GM21360 (cell line): ENCODE data around the gene FMNL1.
"Not testable (repeated sequence)": the region's sequence is repeated elsewhere in the genome, so short reads cannot be mapped to it uniquely, and the experiment has no call there.

Experiments used
- ATAC-seq: cut with Tn5 transposase; IDR thresholded peaks from one replicate; pipeline ENCODE4 v1.9.1; 2021; ENCODE audit warnings: mild to moderate bottlenecking, moderate library complexity; ENCODE audit not compliant: unreplicated experiment

FMNL1 gene, protein sequence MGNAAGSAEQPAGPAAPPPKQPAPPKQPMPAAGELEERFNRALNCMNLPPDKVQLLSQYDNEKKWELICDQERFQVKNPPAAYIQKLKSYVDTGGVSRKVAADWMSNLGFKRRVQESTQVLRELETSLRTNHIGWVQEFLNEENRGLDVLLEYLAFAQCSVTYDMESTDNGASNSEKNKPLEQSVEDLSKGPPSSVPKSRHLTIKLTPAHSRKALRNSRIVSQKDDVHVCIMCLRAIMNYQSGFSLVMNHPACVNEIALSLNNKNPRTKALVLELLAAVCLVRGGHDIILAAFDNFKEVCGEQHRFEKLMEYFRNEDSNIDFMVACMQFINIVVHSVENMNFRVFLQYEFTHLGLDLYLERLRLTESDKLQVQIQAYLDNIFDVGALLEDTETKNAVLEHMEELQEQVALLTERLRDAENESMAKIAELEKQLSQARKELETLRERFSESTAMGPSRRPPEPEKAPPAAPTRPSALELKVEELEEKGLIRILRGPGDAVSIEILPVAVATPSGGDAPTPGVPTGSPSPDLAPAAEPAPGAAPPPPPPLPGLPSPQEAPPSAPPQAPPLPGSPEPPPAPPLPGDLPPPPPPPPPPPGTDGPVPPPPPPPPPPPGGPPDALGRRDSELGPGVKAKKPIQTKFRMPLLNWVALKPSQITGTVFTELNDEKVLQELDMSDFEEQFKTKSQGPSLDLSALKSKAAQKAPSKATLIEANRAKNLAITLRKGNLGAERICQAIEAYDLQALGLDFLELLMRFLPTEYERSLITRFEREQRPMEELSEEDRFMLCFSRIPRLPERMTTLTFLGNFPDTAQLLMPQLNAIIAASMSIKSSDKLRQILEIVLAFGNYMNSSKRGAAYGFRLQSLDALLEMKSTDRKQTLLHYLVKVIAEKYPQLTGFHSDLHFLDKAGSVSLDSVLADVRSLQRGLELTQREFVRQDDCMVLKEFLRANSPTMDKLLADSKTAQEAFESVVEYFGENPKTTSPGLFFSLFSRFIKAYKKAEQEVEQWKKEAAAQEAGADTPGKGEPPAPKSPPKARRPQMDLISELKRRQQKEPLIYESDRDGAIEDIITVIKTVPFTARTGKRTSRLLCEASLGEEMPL

DNA sequence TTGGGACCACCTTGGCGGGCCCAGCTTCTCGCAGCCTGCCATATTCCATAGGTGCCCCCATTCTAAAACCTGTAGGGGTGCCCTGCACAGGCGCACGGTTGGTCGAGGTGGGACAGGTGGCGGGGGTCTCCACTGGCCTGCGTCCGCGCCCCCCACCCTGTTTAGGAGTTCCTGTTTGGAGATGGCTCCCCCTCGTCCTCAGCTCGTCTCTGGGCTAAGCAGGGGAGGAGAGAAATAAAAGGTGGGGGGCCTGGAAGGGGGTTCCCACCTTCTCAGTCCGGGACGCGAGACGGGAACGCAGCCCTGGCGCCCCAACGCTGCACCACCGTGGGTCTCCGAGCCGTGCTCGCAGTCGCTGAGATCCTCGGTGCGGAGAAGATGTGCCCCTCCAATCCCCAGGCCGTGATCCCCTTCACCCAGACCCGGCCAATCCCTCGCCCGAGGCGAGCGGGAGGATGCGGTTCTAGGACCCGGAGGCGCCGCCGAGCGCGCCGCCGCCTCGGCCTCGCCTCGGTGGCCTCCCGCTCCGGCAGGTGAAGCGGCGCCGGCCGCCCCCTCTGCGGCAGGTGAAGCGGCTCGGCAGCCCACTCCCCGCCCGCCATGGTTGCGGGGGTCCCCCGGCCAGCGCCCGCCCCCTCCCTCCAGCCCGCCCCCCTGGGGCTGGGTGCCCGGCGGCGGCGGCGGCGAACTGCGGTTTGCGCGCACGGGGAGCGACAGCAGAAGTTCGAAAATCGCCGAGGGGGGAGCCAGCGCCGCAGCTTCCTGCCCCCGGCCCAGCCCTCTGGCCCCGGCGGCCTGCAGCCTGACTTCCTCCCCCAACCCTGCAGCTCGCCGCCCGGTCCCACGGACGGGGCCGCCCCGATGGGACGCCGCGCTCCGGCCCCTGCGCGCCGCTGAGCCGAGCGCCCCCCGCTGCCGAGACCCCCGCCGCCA is at the start of gene FMNL1:
FMNL1 (plus strand) TSS at position 805 of the 933 bp plus-strand sequence. CDS start 240 bp downstream, outside the sequence.
- no peak for ATAC-seq

DNA sequence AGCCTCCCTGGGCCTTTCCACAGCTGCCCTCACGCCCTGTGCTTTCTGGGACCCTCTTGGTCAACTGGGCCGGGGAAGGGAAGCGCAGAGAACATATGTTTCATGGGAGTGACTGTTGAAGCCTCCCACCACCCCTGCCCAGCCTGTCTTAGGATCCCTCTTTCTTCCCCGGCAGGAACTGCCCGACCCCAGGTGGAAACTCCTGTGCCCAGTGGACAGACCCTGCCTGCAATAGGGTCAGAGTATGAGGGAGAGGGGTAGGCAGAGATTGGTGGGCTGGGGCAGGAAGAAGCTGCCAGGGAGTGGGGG is 49.5 kb upstream of the FMNL1 start:
- ATAC-seq, result no peak

DNA sequence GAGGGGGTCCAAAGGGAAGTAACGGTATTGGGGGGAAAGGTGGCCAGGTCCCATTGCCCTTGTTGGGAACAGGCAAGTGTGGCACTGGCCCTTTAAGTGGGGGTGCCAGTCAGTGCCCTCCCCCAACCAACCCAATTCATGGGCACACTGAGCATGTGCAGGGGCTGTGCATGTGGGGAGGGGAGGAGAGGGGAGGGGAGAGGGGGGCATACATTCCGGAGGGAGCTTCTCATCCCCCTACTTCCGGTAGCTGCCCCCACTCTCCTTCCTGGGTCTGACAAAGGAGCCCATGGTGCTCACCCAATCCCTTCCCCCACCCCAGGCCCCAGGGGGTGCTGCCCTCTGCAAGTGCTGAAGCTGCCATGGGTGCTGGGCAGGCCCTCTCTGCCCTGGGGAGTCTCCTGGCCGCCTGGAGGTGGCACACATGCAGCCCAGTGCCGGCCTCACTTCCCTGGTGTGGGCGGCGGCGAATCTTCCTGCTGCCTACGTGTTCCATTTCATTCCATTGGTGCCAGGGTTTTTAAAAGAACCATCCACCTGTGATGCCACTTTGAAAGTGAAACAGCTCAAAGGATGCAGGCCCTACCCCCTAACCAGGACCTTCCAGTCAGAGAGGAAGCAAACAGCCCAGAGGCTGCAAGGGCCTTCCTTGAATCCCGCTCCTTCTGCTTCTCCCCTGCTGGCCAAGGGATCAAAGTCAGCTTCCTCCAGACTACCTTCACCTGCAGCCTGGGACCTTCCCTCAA is 49.0 kb upstream of the FMNL1 start:
- ATAC-seq, result no peak

DNA sequence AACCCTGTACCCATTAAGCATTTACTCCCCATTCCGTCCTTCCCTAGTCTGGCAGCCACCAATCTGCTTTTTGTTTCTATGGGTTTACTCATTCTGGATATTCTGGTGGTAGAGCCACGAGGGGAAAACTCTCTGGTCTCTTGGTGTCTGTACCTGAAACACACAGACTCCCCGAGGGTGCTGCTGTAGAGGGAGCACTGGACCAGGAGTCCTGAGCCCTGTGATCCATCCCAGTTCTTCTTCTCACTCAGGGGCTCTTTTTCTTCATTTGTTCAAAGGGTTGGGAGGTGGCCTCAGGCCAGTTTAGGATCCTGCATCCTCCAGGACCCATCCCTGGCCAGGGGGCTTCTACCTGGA is 45.9 kb upstream of the FMNL1 start:
- ATAC-seq, result no peak

DNA sequence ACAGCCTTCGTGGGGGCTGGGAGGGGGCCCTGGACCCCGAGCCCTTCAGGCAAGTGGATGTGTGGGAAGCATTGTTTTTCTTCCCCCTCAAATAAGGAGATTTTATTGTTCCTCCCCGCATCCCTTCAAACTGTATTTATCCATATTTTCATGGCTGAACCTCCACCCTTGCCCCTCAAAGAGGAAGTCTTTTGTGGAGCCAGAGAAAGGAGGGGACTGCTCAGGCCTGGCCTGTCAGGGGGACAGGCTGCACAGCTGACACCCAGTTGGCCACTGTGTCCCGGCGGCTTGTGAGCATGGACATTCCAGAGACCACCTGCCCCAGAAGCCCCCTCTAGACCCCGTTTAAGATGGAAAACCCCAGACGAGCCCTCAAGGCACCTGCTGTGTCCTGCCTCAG is 44.1 kb upstream of the FMNL1 start:
- ATAC-seq, result no peak

DNA sequence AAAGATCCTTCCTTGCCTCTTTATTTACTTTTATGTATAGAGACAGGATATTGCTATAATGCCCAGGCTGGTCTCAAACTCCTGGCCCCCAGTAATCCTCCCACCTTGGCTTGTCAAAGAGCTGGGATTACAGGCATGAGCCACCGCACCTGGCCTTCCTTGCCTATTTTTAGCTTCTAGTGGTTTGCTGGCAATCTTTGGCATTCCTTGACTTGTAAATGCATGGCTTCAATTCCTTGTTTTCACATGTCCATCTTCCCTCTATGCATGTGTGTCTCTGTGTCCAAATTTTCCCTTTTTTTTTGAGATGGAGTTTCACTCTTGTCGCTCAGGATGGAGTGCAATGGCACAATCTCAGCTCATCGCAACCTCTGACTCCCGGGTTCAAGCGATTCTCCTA is 37.5 kb upstream of the FMNL1 start:
- no peak for ATAC-seq

DNA sequence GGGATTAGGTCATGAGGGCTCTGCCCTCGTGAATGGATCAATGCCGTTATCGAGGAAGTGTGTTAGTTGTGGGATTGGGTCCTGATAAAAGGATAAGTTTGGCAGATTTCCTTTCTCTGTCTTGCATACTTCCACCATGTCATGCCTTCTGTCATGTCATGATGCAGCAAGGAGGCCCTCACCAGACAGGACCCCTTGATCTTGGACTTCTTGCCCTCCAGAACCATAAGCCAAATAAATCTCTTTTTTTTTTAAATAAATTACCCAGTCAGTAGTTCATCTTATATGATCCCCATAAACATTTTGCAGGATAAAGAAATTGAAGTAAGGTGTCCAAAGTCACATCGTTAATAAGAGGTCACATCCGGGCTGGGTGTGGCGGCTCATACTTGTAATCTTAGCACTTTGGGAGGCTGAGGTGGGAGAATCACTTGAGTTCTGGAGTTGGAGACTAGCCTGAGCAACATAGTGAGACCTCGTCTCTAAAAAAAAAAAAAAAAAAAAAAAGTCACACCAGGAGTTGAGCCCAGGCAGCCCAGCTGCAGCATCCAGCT is 34.8 kb upstream of the FMNL1 start:
- ATAC-seq, result no peak

DNA sequence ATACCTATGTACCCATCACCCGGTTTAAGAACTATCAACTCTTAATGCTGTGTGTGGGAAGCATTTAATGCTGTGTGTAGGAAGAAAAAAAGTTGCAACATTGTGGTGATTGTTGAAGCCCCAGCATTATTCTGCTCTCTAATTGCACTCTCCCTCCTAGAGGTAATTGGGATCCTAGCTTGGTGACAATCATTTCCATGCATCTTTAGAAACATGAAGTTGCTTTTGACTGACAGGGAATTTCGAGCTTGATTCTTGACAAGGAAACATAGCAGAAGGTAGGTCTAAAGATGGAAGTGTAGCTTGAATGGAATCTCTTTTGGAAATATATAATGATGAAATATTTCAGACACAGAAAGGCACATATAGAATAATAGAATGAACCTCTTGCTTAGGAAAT is 32.7 kb upstream of the FMNL1 start:
- ATAC-seq, result no peak

DNA sequence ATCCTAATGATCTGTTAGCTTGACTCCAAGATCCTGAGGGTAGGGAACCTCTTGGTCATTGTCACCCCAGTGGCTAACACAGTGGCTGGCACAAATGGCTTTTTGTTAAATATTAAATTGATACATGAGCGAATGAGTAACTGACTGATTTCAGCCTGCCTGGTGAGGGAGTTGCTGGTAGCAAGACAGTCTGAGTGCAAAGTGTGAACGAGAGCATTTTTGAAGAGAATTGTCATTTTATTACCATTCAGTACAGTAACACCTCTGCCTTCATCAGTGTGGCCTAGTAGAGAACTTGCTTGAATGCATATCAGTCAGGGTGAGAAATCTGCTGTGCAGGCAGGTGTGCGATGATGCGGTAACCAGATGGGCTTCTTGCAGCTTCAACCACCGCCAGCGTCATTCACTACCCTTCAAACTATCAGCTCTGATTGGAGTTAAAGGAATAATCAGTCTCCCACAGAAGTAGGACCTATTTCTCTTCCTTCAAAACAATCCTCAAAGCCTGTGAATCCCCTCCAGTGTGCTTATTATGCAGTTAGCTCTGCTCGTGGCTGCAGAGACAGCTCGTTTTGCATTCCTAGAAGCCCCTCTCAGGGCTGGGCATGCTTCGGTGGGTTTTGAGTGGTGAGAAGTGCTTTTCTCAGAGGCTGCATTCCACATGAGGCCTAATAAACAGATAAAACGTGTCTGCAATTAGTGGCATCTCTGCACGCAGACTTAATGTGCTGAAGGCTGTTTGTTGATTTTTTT is 31.0 kb upstream of the FMNL1 start:
- ATAC-seq, result no peak

DNA sequence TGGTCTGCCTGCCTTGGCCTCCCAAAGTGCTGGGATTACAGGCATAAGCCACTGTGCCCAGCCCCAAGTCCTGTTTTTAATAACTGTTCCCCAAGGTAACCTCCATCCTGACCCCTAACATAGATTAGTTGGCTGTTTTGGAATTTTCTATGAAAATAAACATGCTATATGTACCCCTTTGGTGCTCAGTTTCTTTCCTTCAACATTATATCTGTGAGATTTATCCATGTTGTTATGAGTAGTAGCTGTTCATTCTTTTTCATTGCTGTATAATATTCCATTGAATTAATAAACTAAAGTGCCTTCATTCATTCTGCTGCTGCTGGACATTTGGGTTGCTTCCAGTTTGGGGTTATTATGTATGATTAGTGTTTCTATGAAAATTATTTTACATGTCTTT is 26.3 kb upstream of the FMNL1 start:
- no peak for ATAC-seq

DNA sequence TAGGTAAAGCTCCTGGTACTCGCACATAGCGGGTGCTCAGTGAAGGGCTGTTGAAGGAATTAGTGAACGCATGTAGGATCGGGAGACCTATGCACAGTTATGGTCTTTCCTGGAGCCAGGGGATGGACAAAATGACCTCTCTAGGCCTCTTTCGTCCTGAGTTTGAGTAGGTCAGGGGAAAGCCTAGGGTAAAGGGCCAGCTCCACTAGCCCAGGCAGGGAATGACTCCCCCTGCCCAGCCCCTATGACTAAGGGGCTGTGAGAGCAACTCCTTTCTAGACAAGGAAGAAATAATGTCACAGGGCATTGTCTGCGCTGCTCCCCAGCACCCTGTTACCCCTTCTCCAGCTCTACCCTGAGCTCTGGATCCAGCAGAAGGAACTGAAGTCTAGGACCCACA is 24.6 kb upstream of the FMNL1 start:
- ATAC-seq, result no peak

DNA sequence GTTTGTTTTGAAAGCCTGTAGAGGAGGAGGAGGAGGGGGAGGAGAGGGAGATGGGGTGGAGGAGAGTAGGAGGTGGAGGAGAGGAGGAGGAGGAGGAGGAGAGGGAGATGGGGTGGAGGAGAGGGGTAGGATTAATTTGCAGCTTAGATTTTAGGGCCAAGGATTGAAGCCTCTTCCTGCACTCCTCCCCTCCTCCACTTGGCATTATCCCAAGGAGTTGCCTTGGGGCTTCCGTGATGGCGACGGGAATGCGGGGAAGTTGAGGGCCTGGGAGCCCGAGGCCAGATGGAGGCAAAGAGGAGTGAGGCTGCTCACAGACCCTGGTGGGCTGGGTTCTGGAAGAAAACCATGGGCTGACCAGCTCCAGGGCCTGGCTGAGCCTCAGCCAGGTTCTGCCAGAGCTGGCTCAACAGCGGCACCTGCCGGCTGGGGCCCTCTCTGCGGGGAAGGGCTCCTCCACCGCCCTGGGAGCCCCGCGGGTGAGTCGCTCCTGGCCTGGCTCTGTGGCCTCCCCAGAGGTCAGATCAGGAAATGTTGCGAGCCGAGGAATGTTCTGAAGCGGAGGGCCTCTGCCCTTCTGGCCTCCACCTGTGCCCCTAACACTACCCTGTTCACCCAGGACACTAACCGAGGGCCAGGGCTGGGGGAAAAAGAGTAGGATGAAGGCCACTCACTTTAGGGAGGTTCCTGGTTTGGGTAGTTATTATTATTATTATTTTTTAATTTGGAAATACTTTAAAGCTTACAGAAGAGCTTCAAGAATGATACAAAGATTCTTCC is 23.9 kb upstream of the FMNL1 start:
- no peak for ATAC-seq

DNA sequence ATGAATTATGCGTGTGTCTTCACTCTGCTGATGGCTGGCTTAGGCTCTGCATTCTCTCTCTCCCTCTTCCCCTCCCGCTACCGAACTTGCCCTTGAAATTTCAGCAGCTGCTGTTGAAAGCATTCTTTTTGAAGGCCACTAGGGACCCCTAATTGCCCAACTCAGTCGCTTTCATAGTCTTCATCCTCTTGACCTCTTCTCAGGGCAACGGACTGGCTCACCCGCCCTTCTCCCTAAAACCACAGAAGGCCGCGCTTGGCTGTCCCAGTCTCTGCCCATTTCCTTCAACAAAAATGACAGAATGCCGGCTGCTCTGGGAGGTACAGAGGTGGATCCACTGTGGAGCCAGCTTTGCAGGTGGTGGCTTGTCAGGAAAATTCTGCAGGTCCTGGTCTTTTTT is 21.0 kb upstream of the FMNL1 start:
- ATAC-seq, result no peak

DNA sequence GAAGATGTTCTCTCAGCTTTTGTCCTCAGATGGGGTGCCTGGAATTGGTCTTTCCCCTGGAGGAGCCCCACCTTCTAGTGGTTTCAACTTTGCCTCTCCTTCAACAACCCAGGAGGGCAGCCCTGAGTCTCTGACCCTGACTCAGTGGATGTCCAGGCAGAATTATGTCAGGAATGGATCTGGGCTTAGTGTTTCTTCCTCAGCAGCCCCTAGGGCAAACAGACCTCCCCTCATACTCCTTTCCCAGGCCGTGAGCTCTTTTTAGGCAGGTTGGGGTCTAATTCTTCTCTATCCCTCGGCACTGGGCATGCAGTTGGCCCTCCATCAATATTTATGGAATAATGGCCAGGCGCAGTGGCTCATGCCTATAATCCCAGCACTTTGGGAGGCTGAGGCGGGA is 20.2 kb upstream of the FMNL1 start:
- ATAC-seq, result no peak

DNA sequence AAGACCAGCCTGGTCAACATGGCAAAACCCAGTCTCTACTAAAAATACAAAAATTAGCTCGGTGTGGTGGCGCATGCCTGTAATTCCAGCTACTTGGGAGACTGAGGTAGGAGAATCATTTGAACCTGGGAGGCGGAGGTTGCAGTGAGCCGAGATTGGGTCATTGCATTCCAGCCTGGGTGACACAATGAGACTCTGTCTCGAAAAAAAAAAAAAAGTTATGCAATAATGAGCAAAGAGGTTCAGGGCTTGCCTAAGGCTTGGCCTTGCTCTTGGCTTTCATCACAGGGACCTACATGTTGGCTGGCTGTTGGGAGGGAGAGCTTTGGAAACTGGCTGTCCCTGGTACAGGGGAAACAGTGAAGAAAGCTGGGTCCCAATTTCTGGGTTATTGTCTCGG is 19.8 kb upstream of the FMNL1 start:
- ATAC-seq, result not testable (repeated sequence)

DNA sequence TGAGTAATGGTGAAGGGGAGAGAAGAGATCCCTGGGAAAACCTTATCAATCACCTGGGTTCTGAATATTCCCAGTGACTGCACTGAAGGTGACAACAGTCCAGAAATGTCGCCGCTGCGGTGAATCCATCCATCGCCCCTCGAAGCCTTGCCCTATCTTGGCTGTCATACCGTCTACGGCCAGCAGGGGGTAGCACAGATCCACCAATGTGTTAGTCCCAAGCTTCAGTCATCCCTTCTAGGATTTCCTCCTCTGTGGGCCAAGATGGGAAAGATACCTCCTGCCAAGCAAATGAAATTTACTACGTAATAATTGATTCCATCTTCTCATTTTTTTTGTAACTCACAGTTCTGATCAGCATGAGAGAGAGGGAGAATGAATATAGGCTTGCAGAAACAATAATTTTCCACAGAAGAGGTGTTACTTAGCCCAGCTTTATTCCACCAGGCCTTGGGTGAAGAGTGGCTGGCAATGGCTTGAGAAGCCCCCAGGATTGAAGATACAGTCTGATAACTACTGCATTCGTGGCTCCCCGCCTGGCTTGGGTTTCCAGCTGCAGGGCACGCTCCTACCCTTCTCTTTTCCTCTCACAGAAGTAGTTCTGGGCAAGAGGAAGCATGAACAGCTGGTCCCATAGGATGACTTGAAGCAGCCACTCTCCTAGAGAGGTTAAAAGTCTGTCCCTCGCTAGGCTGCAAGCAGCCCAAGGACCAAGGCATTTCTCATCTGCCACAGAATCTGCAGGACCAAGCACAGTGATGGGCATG is 2.6 kb upstream of the FMNL1 start:
- no peak for ATAC-seq

DNA sequence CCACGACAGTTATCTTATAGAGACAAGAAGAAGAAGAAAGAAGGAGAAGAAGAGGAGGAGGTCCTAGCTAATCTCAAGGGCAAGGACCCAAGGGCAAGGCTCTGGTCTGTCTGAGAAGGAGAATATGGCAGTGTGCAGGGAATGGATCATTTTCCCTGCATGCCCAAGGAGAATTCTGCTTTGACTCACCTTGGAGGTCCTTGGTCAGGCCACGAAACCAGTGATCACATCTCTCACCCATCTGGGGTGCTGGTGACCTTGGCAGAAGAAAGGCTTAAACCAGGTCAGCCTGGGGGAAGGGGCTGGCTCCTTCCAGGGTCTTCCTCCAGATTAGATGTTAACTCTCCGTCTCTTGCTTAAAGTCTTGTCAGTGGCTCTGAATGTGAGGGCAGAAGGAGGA is 1.6 kb upstream of the FMNL1 start:
- no peak for ATAC-seq

DNA sequence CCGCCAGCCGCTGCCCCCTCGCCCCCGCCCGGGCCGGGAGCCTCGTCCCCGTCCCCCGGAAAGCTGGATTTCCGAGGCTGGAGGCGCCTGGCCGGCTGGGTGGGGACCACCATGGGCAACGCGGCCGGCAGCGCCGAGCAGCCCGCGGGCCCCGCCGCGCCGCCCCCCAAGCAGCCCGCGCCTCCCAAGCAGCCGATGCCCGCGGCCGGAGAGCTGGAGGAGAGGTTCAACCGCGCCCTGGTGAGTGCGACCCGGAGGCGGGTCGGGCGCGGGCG is 266 bp downstream of the FMNL1 start:
- ATAC-seq, result no peak
